HFF-Myc (cell line): ENCODE measurements around the gene SCAMP2.
A peak's percentile ranks its signal among the peaks of the same experiment; 100 is the strongest.

ENCODE experiments used
- DNase-seq: peaks from one replicate; pipeline ENCODE4 v3.0.0-alpha.2; 2011; ENCODE audit warnings: low read depth; ENCODE audit errors: extremely low read depth
- H3K4me3 ChIP-seq: replicated peaks from 2 replicates; pipeline ENCODE4 v1.5.1; 2011; ENCODE audit warnings: low read depth, mild to moderate bottlenecking, control low read depth, low read length
- CTCF ChIP-seq: IDR thresholded peaks from 2 replicates; pipeline ENCODE4 v1.5.1; 2012; ENCODE audit warnings: mild to moderate bottlenecking, low read depth, low read length, control low read depth; ENCODE audit errors: missing control alignments

Gene SCAMP2

GRCh38 chr15:74839526-74840395 is 33.4 kb downstream of the SCAMP2 start:
- H3K4me3 ChIP-seq, result no peak overlapping the region
- no peak for TF ChIP-seq CTCF
- DNase-seq, result no peak

- no peak for TF ChIP-seq CTCF
- no peak overlapping the region for H3K4me3 ChIP-seq
These were observed 34.2 kb downstream of the SCAMP2 start for GRCh38 chr15:74838746-74839525.

GRCh38 chr15:74838137-74838516 is 35.0 kb downstream of the SCAMP2 start:
- no peak overlapping the region for H3K4me3 ChIP-seq
- no peak for TF ChIP-seq CTCF
- no peak for DNase-seq

More at GRCh38 chr15:74838746-74839525, 34.2 kb downstream of the SCAMP2 start:
- no peak for DNase-seq

- no peak overlapping the region for H3K4me3 ChIP-seq
- TF ChIP-seq CTCF, result no peak
- no peak for DNase-seq
These were observed 35.6 kb downstream of the SCAMP2 start for GRCh38 chr15:74837482-74838136.

GRCh38 chr15:74836846-74837245 is 36.3 kb downstream of the SCAMP2 start:
- no peak for DNase-seq
- TF ChIP-seq CTCF, result no peak
- no peak overlapping the region for H3K4me3 ChIP-seq

GRCh38 chr15:74835312-74835823 is 37.8 kb downstream of the SCAMP2 start:
- no peak overlapping the region for H3K4me3 ChIP-seq
- TF ChIP-seq CTCF, result peak; percentile 93
- DNase-seq, result no peak
